SK-N-SH (cell line): ENCODE data around the gene CTNS.

Source experiments
- POLR2AphosphoS5 ChIP-seq: IDR thresholded peaks from 2 replicates; pipeline ENCODE4 v1.6.1; 2012; ENCODE audit warnings: low read depth, low read length
- TF ChIP-seq, protein P1 (sequence below): IDR thresholded peaks from 2 replicates; pipeline ENCODE4 v1.4.0; 2012; ENCODE audit warnings: low read depth
- TF ChIP-seq, protein P2 (sequence below): IDR thresholded peaks from 2 replicates; pipeline ENCODE4 v1.4.0; 2012; ENCODE audit warnings: low read depth, borderline replicate concordance
- TF ChIP-seq, protein P3 (sequence below): fragments of 200-600 bp; sonication (generic); IDR thresholded peaks from 2 replicates; pipeline ENCODE4 v1.6.1; 2017; ENCODE audit warnings: antibody characterized with exemption, mild to moderate bottlenecking, moderate library complexity
- TF ChIP-seq, protein P4 (sequence below): IDR thresholded peaks from 2 replicates; pipeline ENCODE4 v1.6.1; 2012; ENCODE audit warnings: mild to moderate bottlenecking, low read depth, low read length, moderate library complexity

DNA sequence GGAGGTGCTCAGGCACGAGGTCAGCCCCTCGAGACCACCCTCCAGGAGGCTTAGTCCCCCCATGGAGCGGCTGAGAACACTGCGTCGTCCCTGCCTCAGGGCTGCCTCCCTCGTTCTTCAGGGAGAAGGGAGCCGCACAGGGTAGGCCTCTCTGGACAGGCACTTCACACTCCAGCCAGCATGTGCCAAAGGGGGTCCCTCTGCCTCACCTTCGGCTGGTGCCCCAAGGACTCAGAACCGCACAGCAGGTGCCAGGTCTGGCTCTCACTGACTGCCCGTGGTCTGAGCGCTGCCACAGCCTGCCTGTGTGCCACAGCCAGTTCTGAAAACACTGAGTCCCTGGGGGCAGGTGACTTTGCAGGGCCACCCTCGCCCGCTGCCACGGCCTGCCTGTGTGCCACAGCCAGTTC, 52.3 kb downstream of the CTNS start:
- TF ChIP-seq, protein P1, sequence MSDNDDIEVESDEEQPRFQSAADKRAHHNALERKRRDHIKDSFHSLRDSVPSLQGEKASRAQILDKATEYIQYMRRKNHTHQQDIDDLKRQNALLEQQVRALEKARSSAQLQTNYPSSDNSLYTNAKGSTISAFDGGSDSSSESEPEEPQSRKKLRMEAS = no peak
- no peak for TF ChIP-seq POLR2AphosphoS5
- TF ChIP-seq, protein P2, sequence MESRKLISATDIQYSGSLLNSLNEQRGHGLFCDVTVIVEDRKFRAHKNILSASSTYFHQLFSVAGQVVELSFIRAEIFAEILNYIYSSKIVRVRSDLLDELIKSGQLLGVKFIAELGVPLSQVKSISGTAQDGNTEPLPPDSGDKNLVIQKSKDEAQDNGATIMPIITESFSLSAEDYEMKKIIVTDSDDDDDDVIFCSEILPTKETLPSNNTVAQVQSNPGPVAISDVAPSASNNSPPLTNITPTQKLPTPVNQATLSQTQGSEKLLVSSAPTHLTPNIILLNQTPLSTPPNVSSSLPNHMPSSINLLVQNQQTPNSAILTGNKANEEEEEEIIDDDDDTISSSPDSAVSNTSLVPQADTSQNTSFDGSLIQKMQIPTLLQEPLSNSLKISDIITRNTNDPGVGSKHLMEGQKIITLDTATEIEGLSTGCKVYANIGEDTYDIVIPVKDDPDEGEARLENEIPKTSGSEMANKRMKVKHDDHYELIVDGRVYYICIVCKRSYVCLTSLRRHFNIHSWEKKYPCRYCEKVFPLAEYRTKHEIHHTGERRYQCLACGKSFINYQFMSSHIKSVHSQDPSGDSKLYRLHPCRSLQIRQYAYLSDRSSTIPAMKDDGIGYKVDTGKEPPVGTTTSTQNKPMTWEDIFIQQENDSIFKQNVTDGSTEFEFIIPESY = no peak
- TF ChIP-seq, protein P3, sequence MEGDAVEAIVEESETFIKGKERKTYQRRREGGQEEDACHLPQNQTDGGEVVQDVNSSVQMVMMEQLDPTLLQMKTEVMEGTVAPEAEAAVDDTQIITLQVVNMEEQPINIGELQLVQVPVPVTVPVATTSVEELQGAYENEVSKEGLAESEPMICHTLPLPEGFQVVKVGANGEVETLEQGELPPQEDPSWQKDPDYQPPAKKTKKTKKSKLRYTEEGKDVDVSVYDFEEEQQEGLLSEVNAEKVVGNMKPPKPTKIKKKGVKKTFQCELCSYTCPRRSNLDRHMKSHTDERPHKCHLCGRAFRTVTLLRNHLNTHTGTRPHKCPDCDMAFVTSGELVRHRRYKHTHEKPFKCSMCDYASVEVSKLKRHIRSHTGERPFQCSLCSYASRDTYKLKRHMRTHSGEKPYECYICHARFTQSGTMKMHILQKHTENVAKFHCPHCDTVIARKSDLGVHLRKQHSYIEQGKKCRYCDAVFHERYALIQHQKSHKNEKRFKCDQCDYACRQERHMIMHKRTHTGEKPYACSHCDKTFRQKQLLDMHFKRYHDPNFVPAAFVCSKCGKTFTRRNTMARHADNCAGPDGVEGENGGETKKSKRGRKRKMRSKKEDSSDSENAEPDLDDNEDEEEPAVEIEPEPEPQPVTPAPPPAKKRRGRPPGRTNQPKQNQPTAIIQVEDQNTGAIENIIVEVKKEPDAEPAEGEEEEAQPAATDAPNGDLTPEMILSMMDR = no peak
- TF ChIP-seq, protein P4, sequence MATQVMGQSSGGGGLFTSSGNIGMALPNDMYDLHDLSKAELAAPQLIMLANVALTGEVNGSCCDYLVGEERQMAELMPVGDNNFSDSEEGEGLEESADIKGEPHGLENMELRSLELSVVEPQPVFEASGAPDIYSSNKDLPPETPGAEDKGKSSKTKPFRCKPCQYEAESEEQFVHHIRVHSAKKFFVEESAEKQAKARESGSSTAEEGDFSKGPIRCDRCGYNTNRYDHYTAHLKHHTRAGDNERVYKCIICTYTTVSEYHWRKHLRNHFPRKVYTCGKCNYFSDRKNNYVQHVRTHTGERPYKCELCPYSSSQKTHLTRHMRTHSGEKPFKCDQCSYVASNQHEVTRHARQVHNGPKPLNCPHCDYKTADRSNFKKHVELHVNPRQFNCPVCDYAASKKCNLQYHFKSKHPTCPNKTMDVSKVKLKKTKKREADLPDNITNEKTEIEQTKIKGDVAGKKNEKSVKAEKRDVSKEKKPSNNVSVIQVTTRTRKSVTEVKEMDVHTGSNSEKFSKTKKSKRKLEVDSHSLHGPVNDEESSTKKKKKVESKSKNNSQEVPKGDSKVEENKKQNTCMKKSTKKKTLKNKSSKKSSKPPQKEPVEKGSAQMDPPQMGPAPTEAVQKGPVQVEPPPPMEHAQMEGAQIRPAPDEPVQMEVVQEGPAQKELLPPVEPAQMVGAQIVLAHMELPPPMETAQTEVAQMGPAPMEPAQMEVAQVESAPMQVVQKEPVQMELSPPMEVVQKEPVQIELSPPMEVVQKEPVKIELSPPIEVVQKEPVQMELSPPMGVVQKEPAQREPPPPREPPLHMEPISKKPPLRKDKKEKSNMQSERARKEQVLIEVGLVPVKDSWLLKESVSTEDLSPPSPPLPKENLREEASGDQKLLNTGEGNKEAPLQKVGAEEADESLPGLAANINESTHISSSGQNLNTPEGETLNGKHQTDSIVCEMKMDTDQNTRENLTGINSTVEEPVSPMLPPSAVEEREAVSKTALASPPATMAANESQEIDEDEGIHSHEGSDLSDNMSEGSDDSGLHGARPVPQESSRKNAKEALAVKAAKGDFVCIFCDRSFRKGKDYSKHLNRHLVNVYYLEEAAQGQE = no peak
